HepG2 (cell line): ENCODE measurements around the gene CD302. TPM values are rescaled to one million over a fixed set of nuclear protein-coding genes. Genes with fewer than 3 reads are reported as not detected.
A peak's percentile ranks its signal among the peaks of the same experiment; 100 is the strongest.

Experiments used
- ATRX ChIP-seq: sonication (generic); formaldehyde crosslinking; IDR thresholded peaks from 2 replicates; pipeline ENCODE4 v1.4.0; 2020; ENCODE audit warnings: missing genetic modification reagents, borderline replicate concordance
- CREB1 ChIP-seq, 2 experiments: fragments of 450-650 bp in 1 of 2; IDR thresholded peaks; 2 replicates each; pipeline ENCODE4 v1.6.1; 2016 to 2017; ENCODE audit warnings: control low read depth in 1 of 2, mild to moderate bottlenecking in 1 of 2, missing compliant biosample characterization in 1 of 2, missing genetic modification characterization in 1 of 2
- GATAD2A ChIP-seq: IDR thresholded peaks from 2 replicates; pipeline ENCODE4 v1.6.1; 2016
- HNF4A ChIP-seq: sonication (generic); formaldehyde crosslinking; IDR thresholded peaks from 2 replicates; pipeline ENCODE4 v1.4.0; 2020; ENCODE audit warnings: missing genetic modification reagents
- TEAD3 ChIP-seq: optimal IDR thresholded peaks from 2 replicates; pipeline ENCODE3; 2016; ENCODE audit warnings: borderline replicate concordance
- ZBTB1 ChIP-seq: sonication (generic); formaldehyde crosslinking; IDR thresholded peaks from 2 replicates; pipeline ENCODE4 v1.4.0; 2020; ENCODE audit warnings: missing genetic modification reagents, borderline replicate concordance
- ZNF225 ChIP-seq: sonication (generic); formaldehyde crosslinking; IDR thresholded peaks from 2 replicates; pipeline ENCODE4 v1.4.0; 2020; ENCODE audit warnings: mild to moderate bottlenecking, missing genetic modification reagents
- ZNF496 ChIP-seq: sonication (generic); formaldehyde crosslinking; IDR thresholded peaks from 2 replicates; pipeline ENCODE4 v1.8.1; 2023; ENCODE audit warnings: mild to moderate bottlenecking, moderate library complexity, missing genetic modification reagents; ENCODE audit not compliant: insufficient replicate concordance
- polyA plus RNA-seq, 8 experiments: library from polyadenylated mRNA; depleted of rRNA in 3 of 8; stranded (reverse) in 7 of 8; unstranded in 1 of 8; fragments of >200 nt; fragmentation: Illumina TruSeq in 4 of 8; extraction: Trizol in 4 of 8; gene quantifications; 2 replicates each; pipeline versions ENCODE4 v1.2.1 to v1.2.3, GENCODE V29; 2011 to 2016; ENCODE audit warnings: low read depth in 4 of 8, missing spikeins in 1 of 8, mixed read lengths in 1 of 8; ENCODE audit not compliant: insufficient read depth in 1 of 8
- total RNA-seq, 5 experiments: library from RNA; depleted of rRNA; stranded (reverse); fragments of >200 nt; fragmentation: Illumina TruSeq; extraction: Trizol; gene quantifications; 2 replicates each; pipeline ENCODE4 v1.2.3, GENCODE V29; 2016; ENCODE audit warnings: low read depth in 1 of 5
- TF ChIP-seq, protein P1 (sequence below): sonication (generic); formaldehyde crosslinking; IDR thresholded peaks from 2 replicates; pipeline ENCODE4 v1.4.0; 2020; ENCODE audit warnings: mild to moderate bottlenecking, missing genetic modification reagents
- TF ChIP-seq, protein P2 (sequence below): sonication (generic); formaldehyde crosslinking; IDR thresholded peaks from 2 replicates; pipeline ENCODE4 v1.5.0; 2020; ENCODE audit warnings: missing genetic modification reagents, mild to moderate bottlenecking, borderline replicate concordance
- TF ChIP-seq, protein P3 (sequence below): sonication (generic); formaldehyde crosslinking; IDR thresholded peaks from 2 replicates; pipeline ENCODE4 v1.4.0; 2020; ENCODE audit warnings: mild to moderate bottlenecking, missing genetic modification reagents
- TF ChIP-seq, protein P4 (sequence below): sonication (generic); formaldehyde crosslinking; IDR thresholded peaks from 2 replicates; pipeline ENCODE4 v1.5.0; 2020; ENCODE audit warnings: missing genetic modification reagents
- TF ChIP-seq, protein P5 (sequence below): sonication (generic); formaldehyde crosslinking; IDR thresholded peaks from 2 replicates; pipeline ENCODE4 v1.4.0; 2020; ENCODE audit warnings: low read depth, missing genetic modification reagents

Gene CD302
- total and polyA plus RNA-seq, 2 of the 13 experiments (the other 11 are each of a cell fraction or from before 2014, with no cell fraction given) = 8.0 to 15.6 TPM

DNA sequence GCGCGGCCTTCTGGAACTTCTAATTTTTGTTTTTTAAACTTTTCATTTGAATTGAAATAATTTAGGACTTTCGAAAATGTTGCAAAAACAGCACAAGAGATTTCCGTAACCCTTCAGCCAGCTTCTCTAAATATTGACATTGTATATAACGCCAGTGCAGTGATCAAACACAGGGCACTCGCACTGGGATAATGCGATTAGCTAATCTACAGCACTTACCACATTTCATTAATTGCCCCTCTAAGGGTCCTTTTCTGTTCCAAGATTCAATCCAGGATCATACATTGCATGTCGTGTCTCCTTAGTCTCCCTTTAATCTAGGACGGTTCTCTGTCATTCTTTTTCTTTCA is 343 bp upstream of the CD302 start (continued):
- TF ChIP-seq, protein P1, sequence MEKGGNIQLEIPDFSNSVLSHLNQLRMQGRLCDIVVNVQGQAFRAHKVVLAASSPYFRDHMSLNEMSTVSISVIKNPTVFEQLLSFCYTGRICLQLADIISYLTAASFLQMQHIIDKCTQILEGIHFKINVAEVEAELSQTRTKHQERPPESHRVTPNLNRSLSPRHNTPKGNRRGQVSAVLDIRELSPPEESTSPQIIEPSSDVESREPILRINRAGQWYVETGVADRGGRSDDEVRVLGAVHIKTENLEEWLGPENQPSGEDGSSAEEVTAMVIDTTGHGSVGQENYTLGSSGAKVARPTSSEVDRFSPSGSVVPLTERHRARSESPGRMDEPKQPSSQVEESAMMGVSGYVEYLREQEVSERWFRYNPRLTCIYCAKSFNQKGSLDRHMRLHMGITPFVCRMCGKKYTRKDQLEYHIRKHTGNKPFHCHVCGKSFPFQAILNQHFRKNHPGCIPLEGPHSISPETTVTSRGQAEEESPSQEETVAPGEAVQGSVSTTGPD (CRISPR knock-in tag) = no peak
- TF ChIP-seq TEAD3 (CRISPR knock-in tag) (no peak), ZNF496 (CRISPR knock-in tag) (no peak), ZNF225 (CRISPR knock-in tag) (no peak), GATAD2A (CRISPR knock-in tag) (peak; percentile 0; the same call in 1 of the 2 replicates), ZBTB1 (CRISPR knock-in tag) (no peak), ATRX (CRISPR knock-in tag) (no peak), CREB1 (IDR thresholded peaks at IDR 0.05) (no peak), CREB1 (CRISPR knock-in tag; IDR thresholded peaks at IDR 0.05) (no peak), HNF4A (peak; percentile 51)
- TF ChIP-seq, protein P2, sequence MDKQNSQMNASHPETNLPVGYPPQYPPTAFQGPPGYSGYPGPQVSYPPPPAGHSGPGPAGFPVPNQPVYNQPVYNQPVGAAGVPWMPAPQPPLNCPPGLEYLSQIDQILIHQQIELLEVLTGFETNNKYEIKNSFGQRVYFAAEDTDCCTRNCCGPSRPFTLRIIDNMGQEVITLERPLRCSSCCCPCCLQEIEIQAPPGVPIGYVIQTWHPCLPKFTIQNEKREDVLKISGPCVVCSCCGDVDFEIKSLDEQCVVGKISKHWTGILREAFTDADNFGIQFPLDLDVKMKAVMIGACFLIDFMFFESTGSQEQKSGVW (CRISPR knock-in tag) = no peak
- TF ChIP-seq, protein P3, sequence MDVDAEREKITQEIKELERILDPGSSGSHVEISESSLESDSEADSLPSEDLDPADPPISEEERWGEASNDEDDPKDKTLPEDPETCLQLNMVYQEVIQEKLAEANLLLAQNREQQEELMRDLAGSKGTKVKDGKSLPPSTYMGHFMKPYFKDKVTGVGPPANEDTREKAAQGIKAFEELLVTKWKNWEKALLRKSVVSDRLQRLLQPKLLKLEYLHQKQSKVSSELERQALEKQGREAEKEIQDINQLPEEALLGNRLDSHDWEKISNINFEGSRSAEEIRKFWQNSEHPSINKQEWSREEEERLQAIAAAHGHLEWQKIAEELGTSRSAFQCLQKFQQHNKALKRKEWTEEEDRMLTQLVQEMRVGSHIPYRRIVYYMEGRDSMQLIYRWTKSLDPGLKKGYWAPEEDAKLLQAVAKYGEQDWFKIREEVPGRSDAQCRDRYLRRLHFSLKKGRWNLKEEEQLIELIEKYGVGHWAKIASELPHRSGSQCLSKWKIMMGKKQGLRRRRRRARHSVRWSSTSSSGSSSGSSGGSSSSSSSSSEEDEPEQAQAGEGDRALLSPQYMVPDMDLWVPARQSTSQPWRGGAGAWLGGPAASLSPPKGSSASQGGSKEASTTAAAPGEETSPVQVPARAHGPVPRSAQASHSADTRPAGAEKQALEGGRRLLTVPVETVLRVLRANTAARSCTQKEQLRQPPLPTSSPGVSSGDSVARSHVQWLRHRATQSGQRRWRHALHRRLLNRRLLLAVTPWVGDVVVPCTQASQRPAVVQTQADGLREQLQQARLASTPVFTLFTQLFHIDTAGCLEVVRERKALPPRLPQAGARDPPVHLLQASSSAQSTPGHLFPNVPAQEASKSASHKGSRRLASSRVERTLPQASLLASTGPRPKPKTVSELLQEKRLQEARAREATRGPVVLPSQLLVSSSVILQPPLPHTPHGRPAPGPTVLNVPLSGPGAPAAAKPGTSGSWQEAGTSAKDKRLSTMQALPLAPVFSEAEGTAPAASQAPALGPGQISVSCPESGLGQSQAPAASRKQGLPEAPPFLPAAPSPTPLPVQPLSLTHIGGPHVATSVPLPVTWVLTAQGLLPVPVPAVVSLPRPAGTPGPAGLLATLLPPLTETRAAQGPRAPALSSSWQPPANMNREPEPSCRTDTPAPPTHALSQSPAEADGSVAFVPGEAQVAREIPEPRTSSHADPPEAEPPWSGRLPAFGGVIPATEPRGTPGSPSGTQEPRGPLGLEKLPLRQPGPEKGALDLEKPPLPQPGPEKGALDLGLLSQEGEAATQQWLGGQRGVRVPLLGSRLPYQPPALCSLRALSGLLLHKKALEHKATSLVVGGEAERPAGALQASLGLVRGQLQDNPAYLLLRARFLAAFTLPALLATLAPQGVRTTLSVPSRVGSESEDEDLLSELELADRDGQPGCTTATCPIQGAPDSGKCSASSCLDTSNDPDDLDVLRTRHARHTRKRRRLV (CRISPR knock-in tag) = no peak
- TF ChIP-seq, protein P4, sequence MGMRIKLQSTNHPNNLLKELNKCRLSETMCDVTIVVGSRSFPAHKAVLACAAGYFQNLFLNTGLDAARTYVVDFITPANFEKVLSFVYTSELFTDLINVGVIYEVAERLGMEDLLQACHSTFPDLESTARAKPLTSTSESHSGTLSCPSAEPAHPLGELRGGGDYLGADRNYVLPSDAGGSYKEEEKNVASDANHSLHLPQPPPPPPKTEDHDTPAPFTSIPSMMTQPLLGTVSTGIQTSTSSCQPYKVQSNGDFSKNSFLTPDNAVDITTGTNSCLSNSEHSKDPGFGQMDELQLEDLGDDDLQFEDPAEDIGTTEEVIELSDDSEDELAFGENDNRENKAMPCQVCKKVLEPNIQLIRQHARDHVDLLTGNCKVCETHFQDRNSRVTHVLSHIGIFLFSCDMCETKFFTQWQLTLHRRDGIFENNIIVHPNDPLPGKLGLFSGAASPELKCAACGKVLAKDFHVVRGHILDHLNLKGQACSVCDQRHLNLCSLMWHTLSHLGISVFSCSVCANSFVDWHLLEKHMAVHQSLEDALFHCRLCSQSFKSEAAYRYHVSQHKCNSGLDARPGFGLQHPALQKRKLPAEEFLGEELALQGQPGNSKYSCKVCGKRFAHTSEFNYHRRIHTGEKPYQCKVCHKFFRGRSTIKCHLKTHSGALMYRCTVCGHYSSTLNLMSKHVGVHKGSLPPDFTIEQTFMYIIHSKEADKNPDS (CRISPR knock-in tag) = no peak
- TF ChIP-seq, protein P5, sequence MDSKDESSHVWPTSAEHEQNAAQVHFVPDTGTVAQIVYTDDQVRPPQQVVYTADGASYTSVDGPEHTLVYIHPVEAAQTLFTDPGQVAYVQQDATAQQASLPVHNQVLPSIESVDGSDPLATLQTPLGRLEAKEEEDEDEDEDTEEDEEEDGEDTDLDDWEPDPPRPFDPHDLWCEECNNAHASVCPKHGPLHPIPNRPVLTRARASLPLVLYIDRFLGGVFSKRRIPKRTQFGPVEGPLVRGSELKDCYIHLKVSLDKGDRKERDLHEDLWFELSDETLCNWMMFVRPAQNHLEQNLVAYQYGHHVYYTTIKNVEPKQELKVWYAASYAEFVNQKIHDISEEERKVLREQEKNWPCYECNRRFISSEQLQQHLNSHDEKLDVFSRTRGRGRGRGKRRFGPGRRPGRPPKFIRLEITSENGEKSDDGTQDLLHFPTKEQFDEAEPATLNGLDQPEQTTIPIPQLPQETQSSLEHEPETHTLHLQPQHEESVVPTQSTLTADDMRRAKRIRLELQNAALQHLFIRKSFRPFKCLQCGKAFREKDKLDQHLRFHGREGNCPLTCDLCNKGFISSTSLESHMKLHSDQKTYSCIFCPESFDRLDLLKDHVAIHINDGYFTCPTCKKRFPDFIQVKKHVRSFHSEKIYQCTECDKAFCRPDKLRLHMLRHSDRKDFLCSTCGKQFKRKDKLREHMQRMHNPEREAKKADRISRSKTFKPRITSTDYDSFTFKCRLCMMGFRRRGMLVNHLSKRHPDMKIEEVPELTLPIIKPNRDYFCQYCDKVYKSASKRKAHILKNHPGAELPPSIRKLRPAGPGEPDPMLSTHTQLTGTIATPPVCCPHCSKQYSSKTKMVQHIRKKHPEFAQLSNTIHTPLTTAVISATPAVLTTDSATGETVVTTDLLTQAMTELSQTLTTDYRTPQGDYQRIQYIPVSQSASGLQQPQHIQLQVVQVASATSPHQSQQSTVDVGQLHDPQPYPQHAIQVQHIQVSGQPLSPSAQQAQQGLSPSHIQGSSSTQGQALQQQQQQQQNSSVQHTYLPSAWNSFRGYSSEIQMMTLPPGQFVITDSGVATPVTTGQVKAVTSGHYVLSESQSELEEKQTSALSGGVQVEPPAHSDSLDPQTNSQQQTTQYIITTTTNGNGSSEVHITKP = no peak
- TF ChIP-seq, all 625 proteins: peak for 22
